ENCODE data around the gene ENTHD1. TPM values are rescaled to one million over a fixed set of nuclear protein-coding genes. Genes with fewer than 3 reads are reported as not detected.
A peak's percentile ranks its signal among the peaks of the same experiment; 100 is the strongest.
"Not testable (repeated sequence)": the region's sequence is repeated elsewhere in the genome, so short reads cannot be mapped to it uniquely, and the experiment has no call there.

ENTHD1 gene
- total RNA-seq, 1 donor from 2014 or later: not detected

GRCh38 chr22:39923696-39924095 is 30.1 kb upstream of the ENTHD1 start:
- no peak for ATAC-seq

DNA sequence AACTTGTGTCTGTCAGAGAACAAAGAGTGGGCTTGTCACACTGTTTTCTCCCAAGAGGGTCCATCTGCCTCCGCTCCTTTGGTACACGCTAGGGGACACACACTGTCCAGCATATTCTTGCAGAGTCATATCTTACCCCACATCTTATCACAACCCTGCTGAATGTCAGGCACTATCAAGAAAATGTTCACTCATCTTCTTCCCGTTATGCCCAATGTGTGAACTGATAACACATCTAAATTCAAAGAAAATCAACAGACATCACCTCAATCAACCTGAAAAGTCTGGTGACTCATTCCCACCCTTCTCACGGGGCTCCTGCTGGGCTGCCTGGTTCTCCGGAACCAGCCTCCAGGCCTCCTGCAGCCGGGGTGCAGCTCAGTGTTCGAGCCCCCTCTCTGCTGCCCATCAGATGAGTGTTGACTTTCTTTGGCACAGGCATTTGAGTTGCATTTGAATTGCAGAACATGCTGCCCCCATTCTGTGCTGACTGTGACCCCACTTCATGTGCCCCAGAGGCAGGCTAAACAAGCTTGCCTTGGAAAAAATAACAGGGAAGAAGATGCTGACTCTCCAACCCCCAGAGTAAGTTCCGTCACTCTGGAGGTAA is 26.7 kb upstream of the ENTHD1 start:
- ATAC-seq: no peak

DNA sequence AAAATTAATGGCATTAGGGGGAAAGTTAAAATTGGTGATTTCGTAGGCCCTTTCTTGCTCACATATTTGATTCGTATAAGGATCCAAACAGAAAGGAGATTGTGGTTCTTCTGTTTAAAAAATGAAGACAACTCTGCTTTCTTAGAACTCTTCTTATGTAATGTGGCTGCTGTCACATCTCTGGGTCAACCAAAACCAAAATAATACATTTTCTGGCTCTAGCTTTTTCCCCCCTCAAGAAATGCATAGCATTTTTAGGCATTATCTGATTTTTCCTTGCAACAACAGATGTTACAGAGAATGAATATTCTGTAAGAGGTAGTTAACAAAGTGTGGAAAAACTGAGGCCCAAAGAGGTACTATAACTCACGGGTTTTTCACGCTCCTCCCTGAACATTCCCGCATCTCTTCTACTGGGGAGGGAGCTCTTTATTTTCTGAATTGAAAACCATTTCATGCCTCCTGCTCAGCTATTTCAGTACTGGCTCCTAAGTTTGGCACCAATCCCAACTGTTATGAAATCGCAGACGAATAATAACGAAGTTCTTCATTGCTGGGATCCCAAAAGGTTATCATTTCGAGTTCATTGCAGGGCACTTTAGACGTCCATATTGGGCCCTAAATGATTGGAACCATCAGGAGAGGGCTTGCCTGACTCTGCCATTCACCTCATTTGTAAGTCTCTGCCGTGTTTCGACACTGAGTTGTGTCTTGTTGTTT is 24.4 kb upstream of the ENTHD1 start:
- no peak for ATAC-seq

- ATAC-seq: no peak
These were observed 23.7 kb upstream of the ENTHD1 start for GRCh38 chr22:39917197-39917643.

GRCh38 chr22:39916496-39916895 is 22.9 kb upstream of the ENTHD1 start:
- no peak for ATAC-seq

- ATAC-seq: peak; percentile 28
These were observed 21.8 kb upstream of the ENTHD1 start for GRCh38 chr22:39915295-39915726.

GRCh38 chr22:39914584-39914983 is 21.0 kb upstream of the ENTHD1 start:
- no peak for ATAC-seq

GRCh38 chr22:39913886-39914285 is 20.3 kb upstream of the ENTHD1 start:
- ATAC-seq: no peak

- no peak for ATAC-seq
These were observed 19.8 kb upstream of the ENTHD1 start for GRCh38 chr22:39913321-39913720.

DNA sequence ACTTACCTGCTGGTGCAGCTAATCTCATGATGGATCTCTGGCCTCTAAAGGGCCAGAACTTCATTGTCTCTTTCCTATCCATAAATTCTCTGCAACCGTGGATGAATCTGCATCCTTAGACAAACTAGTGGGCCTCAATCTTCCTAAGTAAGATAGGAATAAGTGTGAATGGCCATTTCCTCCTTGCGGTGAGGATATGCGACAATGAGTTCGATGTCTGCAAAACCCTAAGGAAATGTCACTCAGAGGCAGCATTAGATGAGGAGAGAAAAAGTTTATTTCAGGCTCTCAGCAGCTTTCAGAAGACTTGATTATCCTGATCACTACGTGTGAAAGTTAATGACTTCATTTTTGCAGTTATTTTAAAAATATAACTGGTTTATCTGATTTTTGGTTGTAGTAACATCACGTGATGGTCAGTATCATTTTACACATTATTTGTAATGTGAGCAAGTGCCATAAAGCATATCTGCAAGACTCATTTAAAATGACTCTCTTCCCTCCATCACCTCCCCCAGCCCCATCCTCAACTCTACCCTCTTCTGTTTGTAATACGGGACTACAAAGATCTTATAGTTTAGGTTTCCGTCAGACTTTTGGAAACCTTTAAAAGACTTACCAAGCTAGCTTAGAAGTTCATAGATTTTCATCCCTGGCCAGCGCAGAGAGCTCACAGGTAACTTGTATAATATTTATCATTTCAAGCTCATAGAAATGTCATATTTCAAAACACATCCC is 17.5 kb upstream of the ENTHD1 start:
- ATAC-seq: no peak

DNA sequence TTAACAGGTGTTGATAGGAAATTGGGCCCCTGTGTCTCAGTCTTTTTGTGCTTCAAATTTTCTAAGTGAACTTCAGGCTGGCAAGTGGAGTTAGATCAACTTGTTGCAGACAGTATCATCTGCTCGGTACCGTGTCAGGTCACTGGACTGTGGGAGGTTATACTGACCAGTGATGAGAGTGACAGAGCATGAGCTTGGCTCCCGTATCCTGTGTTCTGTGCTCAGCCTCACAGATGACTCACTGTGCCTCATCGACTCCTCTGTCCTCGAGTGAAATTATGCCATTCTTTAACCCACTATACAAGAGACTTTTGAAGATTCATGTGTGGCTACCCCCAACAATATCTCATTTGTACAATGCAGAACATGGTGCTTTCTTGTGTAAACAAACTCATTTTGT is 15.2 kb upstream of the ENTHD1 start:
- no peak for ATAC-seq

DNA sequence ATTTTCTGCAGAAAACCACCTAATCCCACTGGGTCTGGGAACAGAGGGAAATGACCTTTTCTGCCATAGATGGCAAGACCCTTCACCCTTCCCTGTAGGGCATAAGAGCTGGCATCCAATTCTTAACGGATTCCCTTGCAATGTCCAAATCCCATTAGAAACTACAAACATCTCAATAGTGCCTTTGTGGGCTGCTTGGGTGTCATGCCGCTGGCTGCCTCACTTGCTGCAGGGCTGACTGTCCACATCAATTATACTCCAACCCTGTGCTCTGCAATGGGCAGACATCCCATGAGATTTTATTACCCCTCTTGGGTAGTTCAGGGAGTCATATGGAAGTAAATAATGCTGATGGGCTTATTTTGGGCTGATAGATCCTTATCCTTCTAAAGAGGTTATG is 14.6 kb upstream of the ENTHD1 start:
- no peak for ATAC-seq

- no peak for ATAC-seq
These were observed 14.1 kb upstream of the ENTHD1 start for GRCh38 chr22:39907605-39908097.

GRCh38 chr22:39907047-39907446 is 13.5 kb upstream of the ENTHD1 start:
- no peak for ATAC-seq

GRCh38 chr22:39906207-39906606 is 12.6 kb upstream of the ENTHD1 start:
- no peak for ATAC-seq

- no peak for ATAC-seq
These were observed 12.1 kb upstream of the ENTHD1 start for GRCh38 chr22:39905687-39906086.

DNA sequence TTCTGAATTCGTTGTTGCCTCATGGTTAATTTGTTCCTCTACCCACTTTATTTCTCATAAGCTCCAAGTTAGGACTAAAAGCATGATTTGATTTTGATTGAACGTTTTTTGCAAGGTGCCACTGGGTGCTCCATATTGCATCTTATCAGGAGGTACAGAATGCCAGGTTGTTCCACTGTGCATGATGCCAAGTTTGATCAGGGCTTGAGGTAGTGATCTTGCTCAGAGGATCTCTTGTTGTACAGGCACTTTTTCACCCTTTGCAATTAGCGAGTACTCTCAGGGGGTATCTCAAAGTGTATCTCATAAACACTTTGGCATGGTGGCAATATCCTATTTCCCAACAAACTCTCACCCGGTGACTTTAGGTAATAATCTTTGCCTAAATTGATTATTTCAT is 11.3 kb upstream of the ENTHD1 start:
- no peak for ATAC-seq

DNA sequence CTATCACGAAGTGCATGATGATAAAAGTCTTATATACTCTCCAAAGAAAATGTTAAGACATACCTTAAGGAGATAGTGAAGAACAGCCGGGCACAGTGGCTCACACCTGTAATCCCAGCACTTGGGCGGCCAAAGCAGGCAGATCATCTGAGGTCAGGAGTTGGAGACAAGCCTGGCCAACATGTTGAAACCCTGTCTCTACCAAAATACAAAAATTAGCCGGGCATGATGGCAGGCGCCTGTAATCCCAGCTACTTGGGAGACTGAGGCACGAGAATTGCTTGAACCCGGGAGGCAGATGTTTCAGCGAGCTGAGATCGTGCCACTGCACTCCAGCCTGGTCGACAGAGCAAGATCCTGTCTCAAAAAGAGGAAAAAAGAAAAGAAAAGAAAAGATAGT is 10.5 kb upstream of the ENTHD1 start:
- ATAC-seq: not testable (repeated sequence)

- no peak for ATAC-seq
These were observed 8.1 kb upstream of the ENTHD1 start for GRCh38 chr22:39901565-39902146.

DNA sequence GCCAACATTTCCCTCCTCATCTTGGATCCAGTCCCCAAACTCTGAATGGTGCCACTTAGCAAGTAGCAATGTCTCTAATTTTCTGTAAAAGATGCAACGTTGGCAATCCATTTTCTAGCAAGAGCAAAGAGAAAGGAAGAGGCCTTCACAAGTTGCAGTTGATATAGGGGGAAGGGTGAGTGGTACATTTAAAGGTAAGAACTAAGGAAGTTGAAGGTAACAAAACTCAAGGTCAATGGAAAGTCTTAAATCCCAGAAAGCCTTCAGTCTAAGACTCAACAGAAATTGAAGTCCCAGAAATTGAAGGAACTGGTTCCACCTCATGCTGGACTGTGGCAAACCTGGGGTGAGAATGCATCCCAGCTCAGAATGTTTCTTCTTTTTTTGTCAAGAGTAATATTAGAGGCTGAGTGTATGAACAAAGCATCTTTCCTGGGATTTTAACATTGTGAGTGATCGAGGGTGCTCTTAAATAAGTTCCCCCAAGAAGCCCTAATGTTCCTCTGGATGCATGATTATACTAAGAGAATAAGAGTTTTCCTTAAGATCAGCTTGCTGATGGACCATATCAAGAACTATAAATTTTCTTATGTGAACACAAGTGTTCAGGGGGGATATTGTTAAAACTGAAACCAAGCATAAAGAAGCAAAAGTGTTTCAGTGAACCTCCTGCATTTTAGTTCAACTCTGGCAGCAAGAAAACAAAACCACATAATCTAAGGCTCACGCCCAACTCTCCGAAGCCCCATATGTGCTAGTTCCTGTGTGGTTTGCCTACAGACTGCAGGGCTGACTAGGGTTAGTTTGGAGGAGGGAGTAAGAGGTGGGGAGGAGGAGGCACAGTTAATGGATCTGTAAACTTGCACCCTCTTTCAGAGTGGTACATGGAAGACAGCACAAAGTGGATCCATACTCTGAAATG is 7.0 kb upstream of the ENTHD1 start, which contains the start of gene GRAP2:
Gene GRAP2, plus strand, starts transcription at position 779 of the 922 bp plus-strand sequence. CDS start 46,023 bp downstream, outside the sequence.
- peak; percentile 26 for ATAC-seq

GRCh38 chr22:39898997-39899396 is 5.4 kb upstream of the ENTHD1 start:
- ATAC-seq: peak; percentile 25

GRCh38 chr22:39897841-39898240 is 4.3 kb upstream of the ENTHD1 start:
- ATAC-seq: no peak

Data from esophagus mucosa (tissue), 1 donor.